Measurements from ENCODE around the gene DPYSL3. TPM values are rescaled to one million over a fixed set of nuclear protein-coding genes. Genes with fewer than 3 reads are reported as not detected.
A peak's percentile ranks its signal among the peaks of the same experiment; 100 is the strongest.

DPYSL3 gene
- total RNA-seq, 1 donor from 2014 or later: 414 TPM

- Histone ChIP-seq H3K9me3 (ENCODE audit: low read depth) (no peaks in the 10 kb centered on the region), H3K27me3 (no peaks in the 10 kb centered on the region), H3K4me1 (peaks cover 57% of the 10 kb centered on the region), H3K79me2 (ENCODE audit: low read depth) (peaks cover 100% of the 10 kb centered on the region), H2AFZ (replicated peaks) (no peak overlapping the region), H3K4me2 (no peak overlapping the region), H3K9ac (no peak overlapping the region), H4K20me1 (ENCODE audit: low read depth) (peaks cover 69% of the 10 kb centered on the region), H3F3A (ENCODE audit: low read depth) (peaks cover 25% of the 10 kb centered on the region), H3K4me3 (no peak overlapping the region), H3K27ac (no peak overlapping the region), H3K36me3 (no peaks in the 10 kb centered on the region)
- H3K9me3 Mint-ChIP-seq: peaks cover 12% of the 10 kb centered on the region
- H3K27ac Mint-ChIP-seq: no peak overlapping the region
- no peak for DNase-seq (ENCODE audit: low spot score)
- no peak overlapping the region for H3K4me3 Mint-ChIP-seq
- peaks cover 30% of the 10 kb centered on the region for H3K4me1 Mint-ChIP-seq
- peaks cover 23% of the 10 kb centered on the region for H3K36me3 Mint-ChIP-seq
- TF ChIP-seq EZH2phosphoT487 (IDR thresholded peaks at IDR 0.05) (no peak), EZH2 (IDR thresholded peaks at IDR 0.05) (no peak), CTCF (IDR thresholded peaks at IDR 0.05) (no peak)
- peaks cover 2% of the 10 kb centered on the region for H3K27me3 Mint-ChIP-seq (ENCODE audit: insufficient read depth, low read depth)
Measured at GRCh38 chr5:147487031-147487750, 22.7 kb downstream of the DPYSL3 start.

GRCh38 chr5:147485814-147486213, 24.1 kb downstream of the DPYSL3 start:
- peaks cover 2% of the 10 kb centered on the region for H3K27me3 Mint-ChIP-seq (ENCODE audit: insufficient read depth, low read depth)
- peaks cover 5% of the 10 kb centered on the region for H3K9me3 Mint-ChIP-seq
- no peak for DNase-seq (ENCODE audit: low spot score)
- Histone ChIP-seq H3K36me3 (no peaks in the 10 kb centered on the region), H2AFZ (replicated peaks) (no peak overlapping the region), H3K4me3 (no peak overlapping the region), H3K4me2 (no peak overlapping the region), H3K79me2 (ENCODE audit: low read depth) (peaks cover 100% of the 10 kb centered on the region), H3K27me3 (no peaks in the 10 kb centered on the region), H3K9me3 (ENCODE audit: low read depth) (no peaks in the 10 kb centered on the region), H3F3A (ENCODE audit: low read depth) (peaks cover 16% of the 10 kb centered on the region), H3K9ac (no peak overlapping the region), H3K4me1 (peaks cover 43% of the 10 kb centered on the region), H4K20me1 (ENCODE audit: low read depth) (peaks cover 56% of the 10 kb centered on the region), H3K27ac (no peak overlapping the region)
- H3K36me3 Mint-ChIP-seq: peaks cover 17% of the 10 kb centered on the region
- no peak overlapping the region for H3K27ac Mint-ChIP-seq
- H3K4me3 Mint-ChIP-seq: no peak overlapping the region
- peaks cover 30% of the 10 kb centered on the region for H3K4me1 Mint-ChIP-seq
- no peak for TF ChIP-seq CTCF (IDR thresholded peaks at IDR 0.05)
- TF ChIP-seq EZH2 (IDR thresholded peaks at IDR 0.05): no peak
- TF ChIP-seq EZH2phosphoT487 (IDR thresholded peaks at IDR 0.05): no peak

- TF ChIP-seq EZH2 (IDR thresholded peaks at IDR 0.05) (no peak), CTCF (IDR thresholded peaks at IDR 0.05) (no peak), EZH2phosphoT487 (IDR thresholded peaks at IDR 0.05) (no peak)
- Mint-ChIP-seq H3K4me1 (peaks cover 31% of the 10 kb centered on the region), H3K36me3 (peaks cover 15% of the 10 kb centered on the region), H3K9me3 (peaks cover 5% of the 10 kb centered on the region), H3K27ac (peak overlapping the region; percentile 92), H3K27me3 (ENCODE audit: insufficient read depth, low read depth) (peaks cover 5% of the 10 kb centered on the region), H3K4me3 (no peak overlapping the region)
- Histone ChIP-seq H3K79me2 (ENCODE audit: low read depth) (peaks cover 99% of the 10 kb centered on the region), H3K27me3 (no peaks in the 10 kb centered on the region), H3K36me3 (no peaks in the 10 kb centered on the region), H2AFZ (replicated peaks) (no peak overlapping the region), H3K27ac (no peak overlapping the region), H3K4me1 (peaks cover 39% of the 10 kb centered on the region), H3K9me3 (ENCODE audit: low read depth) (no peaks in the 10 kb centered on the region), H3K4me2 (no peak overlapping the region), H3K9ac (no peak overlapping the region), H3F3A (ENCODE audit: low read depth) (peaks cover 21% of the 10 kb centered on the region), H4K20me1 (ENCODE audit: low read depth) (peaks cover 52% of the 10 kb centered on the region), H3K4me3 (no peak overlapping the region)
- DNase-seq (ENCODE audit: low spot score): no peak
Measured at GRCh38 chr5:147485046-147485445, 24.8 kb downstream of the DPYSL3 start.

All from neural progenitor cell (in vitro differentiated cells).